Measurements from ENCODE around the gene PIGR.

The PIGR gene

DNA sequence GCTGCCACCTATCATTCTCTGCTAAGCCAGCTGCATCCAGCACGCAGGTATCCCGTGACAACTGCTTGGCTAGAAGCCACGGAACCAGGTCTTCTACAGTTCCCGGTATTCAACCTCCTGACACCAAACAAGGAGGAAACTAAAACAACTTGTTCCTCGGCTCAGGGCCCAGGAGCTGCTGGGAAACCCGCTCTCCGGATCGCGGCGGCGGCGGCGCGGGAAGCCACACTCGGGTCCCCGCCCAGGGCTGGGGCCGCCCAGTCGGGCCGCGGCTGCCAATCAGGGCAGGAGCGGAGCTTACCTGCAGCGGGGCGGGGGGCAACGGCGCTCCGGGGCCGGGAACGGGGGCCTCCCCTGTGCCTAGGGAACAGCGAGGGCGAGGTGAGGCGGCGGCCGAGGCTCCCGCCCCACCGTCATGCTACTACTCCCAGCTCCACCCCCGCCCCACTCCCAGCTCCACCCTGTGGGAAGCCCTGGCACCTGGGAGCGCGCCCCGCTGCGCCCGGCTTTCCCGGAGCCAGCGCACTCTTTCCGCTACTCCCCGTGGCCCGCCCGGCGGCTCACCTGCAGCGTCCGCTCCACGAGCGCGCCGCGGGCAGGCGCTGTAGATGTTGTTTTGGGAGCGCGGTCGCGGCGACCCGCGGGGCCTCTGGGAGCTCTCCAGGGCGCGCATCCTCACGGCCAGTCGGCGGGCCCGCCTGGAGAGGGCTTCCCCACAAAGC is 36.9 kb downstream of the PIGR start:
- peak in 2 of 4 experiments; percentile 33 to 45 for DNase-seq

GRCh38 chr1:206908038-206908437 is 38.2 kb downstream of the PIGR start:
- no peak for DNase-seq

DNA sequence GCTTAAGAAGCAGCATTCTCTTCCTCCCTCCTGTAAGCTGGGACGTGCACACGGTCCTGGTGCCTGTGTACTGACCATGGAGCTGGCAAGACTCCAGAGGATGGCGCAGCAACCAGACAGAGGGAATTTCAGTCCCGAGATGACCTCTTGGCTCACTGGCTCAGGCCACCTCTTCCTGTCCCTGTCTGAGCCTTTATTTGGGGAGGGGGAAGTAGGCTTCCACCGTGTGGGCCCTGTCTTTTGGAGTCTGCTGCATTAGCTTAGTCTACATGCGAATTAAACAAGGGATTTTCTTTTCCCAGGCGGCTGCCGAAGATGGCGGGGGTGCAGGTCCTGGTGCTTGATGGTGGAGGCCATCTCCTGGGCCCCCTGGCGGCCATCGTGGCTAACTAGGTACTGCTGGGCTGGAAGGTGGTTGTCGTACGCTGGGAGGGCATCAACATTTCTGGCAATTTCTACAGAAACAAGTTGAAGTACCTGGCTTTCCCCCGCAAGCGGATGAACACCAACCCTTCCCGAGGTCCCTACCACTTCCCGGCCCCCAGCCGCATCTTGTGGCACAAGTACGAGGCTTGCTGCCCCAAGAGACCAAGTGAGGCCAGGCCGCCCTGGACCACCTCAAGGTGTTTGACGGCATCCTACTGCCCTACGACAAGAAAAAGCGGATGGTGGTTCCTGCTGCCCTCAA is 38.8 kb downstream of the PIGR start:
- DNase-seq, result no peak

- DNase-seq, result peak in 1 of 4 experiments; percentile 50
These were observed 40.7 kb downstream of the PIGR start for GRCh38 chr1:206905295-206906164.

DNA sequence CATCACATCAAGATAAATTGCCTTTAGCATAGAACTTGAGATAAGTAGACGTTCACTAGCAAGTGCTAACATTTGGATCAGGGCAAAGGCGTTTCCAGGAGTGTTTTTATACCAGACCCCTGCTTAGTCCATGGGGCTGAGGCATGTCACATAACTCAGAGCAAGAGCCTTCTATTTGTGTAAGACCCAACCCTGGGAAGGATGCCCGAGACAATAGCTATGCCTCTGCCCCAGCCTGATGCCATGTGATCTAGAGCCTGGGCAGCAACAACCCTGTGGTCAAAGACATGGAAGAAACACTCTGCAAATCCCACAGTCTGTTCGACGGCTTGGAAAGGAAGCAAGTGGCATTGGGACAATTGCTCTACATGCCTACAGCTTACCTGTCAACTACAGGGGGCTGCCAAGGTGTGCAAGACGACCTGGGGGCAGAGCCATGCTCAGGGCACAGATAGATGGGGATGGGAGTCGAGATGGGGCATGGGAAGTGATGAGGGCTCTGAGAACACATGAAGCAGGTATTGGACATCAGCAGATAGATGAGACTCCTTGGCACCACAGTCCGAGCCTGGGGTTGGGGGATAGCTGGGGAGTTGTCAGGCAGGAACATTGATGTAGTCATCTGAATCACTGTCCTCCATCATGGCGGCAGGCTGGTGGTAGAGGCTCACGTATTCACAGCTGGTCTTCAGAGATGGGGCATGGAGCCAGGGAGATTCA is 41.7 kb downstream of the PIGR start:
- DNase-seq, result no peak

- DNase-seq, result no peak
These were observed 42.6 kb downstream of the PIGR start for GRCh38 chr1:206903687-206904086.

DNA sequence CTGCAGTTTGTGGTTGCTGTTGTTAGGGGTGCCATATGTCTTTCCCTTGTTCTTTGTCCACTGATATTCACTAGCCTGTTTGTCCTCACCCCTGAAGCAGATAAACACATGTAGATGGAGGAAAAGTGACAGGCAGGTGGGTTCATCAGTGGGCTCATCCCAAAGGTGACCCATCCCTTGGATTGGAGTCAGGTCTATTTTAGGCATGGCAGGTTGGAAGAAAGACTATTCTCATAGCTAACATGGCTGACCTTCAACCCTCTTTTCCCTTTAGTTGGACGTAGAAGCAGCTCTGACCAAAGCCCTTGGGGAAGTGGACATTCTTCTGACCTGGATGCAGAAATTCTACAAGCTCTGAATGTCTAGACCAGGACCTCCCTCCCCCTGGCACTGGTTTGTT is 43.6 kb downstream of the PIGR start:
- DNase-seq, result no peak

DNA sequence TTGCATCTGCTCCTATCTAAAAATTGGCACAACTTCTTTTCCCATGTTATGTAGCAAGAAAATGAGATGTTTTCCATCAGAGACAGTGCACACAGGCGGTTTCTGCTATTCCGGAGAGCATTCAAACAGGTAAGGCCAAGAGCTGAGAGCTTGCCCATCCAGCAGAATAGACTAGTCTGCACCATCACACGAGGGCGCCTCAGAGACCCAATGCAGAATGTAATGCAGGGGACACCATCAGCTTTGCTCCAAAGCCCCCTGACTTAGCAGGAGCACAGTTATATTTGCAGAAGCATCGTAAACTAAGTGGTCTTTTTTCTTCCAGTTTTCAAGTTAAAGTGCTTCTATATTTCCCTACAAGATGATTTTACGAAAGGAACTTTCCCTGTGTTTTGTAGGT is 44.3 kb downstream of the PIGR start:
- no peak for DNase-seq

- DNase-seq, result no peak
These were observed 46.1 kb downstream of the PIGR start for GRCh38 chr1:206900149-206900548.

GRCh38 chr1:206899717-206900116 is 46.5 kb downstream of the PIGR start:
- no peak for DNase-seq

DNA sequence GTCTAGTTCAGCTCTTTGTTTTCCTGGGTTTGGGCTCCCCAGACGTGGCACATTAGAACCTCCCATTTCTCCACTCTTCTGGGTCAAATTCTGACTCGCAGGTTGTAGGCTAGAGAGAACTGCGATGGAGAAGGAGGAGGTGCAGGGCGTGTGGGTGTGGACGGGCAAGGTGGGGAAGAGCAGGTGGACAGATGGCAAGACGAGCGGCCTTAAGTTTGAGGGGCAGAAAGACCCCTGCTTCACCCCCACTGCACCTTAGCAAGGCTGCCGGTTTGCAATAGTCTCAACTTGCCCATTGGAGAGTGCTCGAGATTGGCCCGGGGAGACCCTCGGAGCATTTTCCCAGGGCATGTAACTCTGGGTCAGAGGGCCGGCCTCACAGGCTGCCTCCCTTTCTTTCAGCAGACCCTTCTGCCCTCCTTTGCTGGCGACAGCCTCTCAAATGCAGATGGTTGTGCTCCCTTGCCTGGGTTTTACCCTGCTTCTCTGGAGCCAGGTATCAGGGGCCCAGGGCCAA is 47.3 kb downstream of the PIGR start:
- no peak for DNase-seq

- no peak for DNase-seq
These were observed 48.0 kb downstream of the PIGR start for GRCh38 chr1:206898089-206898914.

GRCh38 chr1:206897175-206897574 is 49.1 kb downstream of the PIGR start, which contains the start of gene IL24:
Gene IL24 (plus strand): TSS chr1:206897443. CDS start chr1:206897833, 390 bp downstream.
- DNase-seq, result no peak

- DNase-seq, result no peak
These were observed 50.0 kb downstream of the PIGR start for GRCh38 chr1:206896261-206896660.

- DNase-seq, result no peak
These were observed 50.4 kb downstream of the PIGR start for GRCh38 chr1:206895837-206896242.

DNA sequence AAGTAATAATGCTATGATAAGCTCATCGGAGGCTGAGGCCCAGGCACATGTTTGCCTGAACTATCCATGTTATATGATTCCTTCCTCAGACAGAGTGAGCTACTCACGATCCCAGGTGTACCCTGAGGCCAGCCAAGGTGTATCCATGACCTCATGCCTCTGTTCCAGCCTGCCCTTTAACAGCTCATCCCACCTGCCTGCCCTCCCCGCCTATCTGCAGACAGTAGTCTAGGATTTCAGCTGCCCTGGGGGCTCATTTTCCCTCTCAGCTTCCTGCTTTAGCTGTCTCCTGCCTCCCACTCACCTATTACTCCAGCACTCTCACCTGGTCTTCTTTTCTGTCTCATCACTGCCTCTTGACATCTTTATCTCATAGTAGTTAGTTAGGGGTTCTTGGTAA is 50.9 kb downstream of the PIGR start:
- DNase-seq, result no peak

DNA sequence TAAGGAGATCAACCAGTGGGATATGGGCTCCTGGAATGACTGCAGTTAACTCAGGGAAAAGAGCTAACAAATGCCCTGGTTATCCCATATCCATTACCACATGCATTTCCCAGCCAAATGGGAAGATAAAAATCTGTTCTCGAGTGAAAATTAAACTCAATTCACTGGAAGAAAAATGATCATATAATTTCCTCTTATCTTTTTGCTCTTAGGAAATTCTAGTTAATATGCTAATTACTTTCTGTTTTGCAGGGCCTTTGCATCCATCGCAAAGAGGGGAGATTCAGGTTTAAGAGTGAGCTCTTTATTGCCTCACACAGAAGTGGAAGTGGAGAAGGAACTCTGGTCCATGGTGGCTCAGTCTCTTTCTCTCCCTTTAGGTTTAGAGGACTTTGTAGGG is 52.9 kb downstream of the PIGR start:
- DNase-seq, result no peak

DNA sequence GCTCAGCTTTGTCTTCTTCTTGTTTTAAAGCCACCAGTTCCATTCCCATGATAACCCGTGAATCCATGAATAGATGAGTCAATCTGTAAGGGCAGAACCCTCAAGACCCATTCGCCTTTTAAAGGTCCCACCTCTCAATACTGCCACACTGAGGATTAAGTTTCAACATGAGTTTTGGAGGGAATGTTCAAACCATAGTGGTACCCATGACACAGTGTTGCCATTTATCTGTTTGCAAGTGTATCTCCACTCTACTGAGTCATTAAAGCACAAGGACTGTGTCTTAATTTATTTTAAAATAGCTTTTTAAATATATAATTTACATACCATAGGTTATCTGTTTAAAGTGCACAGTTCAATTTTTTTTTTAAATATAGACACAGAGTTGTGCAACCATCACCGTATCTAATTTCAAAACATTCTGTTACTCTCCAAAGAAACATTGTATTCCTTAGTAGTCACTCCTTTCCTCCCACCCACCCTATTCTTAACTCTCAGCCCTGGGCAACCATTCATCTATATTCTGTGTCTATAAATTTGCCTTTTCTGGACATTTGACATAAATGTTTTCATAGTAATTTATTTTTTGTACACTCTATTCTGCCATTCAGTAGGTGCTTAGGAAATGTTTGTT is 53.8 kb downstream of the PIGR start:
- no peak for DNase-seq

DNA sequence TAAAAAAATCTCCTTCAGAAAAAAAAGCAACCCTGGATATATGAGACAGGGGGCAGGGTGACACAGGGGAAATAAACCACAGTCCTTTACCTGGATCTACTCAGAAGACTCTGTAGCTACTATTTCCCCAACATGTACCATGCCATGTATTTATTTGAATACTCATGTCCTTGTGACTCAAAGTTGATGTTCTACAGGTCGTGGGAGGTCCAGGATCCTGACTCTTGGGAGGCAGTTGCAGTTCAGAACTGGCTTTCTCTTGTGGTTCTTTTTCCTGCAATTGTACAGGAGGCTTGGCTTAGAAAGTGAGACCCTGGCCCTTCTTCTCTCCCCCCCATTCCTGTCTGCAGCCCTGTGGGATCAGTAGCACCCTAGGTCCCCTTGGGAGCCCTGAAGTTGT is 54.9 kb downstream of the PIGR start:
- peak in 3 of 4 experiments; percentile 25 to 42 (median 37) for DNase-seq

- DNase-seq, result peak; percentile 81 to 93 (median 88)
These were observed 55.9 kb downstream of the PIGR start for GRCh38 chr1:206890125-206891060.
